K562 (cell line): ENCODE data around the gene EXOC7. TPM values are rescaled to one million over a fixed set of nuclear protein-coding genes. Genes with fewer than 3 reads are reported as not detected.

Experiments
- ATAC-seq: fragments of 200-7000 bp; cut with Tn5 transposase; 3 replicates; pipeline ENCODE4 v1.9.1; 2020; ENCODE audit warnings: moderate library complexity
- BruUV-seq: library from RNA; stranded (reverse); fragments of 400-500 nt; replicated peaks from 2 replicates; lab custom pipeline; 2021; lab: Mats Ljungman, UMichigan
- CTCF ChIA-PET: fragments of 300-600 bp; formaldehyde crosslinking; extraction: SDS; loops from one replicate; lab custom pipeline; 2021; ENCODE audit warnings: low intra/inter-chr PET ratio; lab: Yijun Ruan, JAX
- POLR2A ChIA-PET: fragments of 300-600, 350-650 bp; sonication (Branson Sonifier 250); formaldehyde crosslinking; extraction: SDS; loops from one replicate; lab custom pipeline; 2021; ENCODE audit warnings: antibody characterized with exemption, inconsistent platforms; lab: Yijun Ruan, JAX
- DNase-seq, 4 experiments: peaks; one replicate each; pipeline versions ENCODE4 v3.0.0 to v3.0.0-alpha.2; 2011 to 2018; ENCODE audit warnings: low spot score in 3 of 4, mixed read lengths in 3 of 4; ENCODE audit errors: extremely low read depth in 1 of 4
- FAIRE-seq: peaks from 2 replicates; lab custom pipeline; 2011; peaks lifted over from hg19 to GRCh38; lab: Jason Lieb, UNC
- H2AFZ ChIP-seq: 2 replicates; pipeline ENCODE4 v1.6.0; 2011; ENCODE audit warnings: low read depth, low read length, control low read depth, inconsistent platforms
- H3K27ac ChIP-seq: fragments of 200-600 bp; 3 replicates; pipeline ENCODE4 v1.8.0; 2011; ENCODE audit warnings: low read depth, mild to moderate bottlenecking, control low read depth, inconsistent platforms, low read length, moderate library complexity, mixed read lengths; ENCODE audit errors: extremely low read depth
- H3K27me3 ChIP-seq, 2 experiments: fragments of 300-600 bp in 1 of 2; 2 replicates in 1 of 2; 3 replicates in 1 of 2; pipeline versions ENCODE4 v1.6.0 to v1.8.0; 2011; ENCODE audit warnings: inconsistent platforms in 2 of 2, low read length in 2 of 2, mild to moderate bottlenecking in 1 of 2, mixed read lengths in 1 of 2, moderate library complexity in 1 of 2; ENCODE audit not compliant: control insufficient read depth in 2 of 2, insufficient read depth in 2 of 2
- H3K36me3 ChIP-seq: fragments of 300-600 bp; 3 replicates; pipeline ENCODE4 v1.8.0; 2011; ENCODE audit warnings: mild to moderate bottlenecking, low read length, inconsistent platforms; ENCODE audit not compliant: control insufficient read depth, insufficient read depth
- H3K4me1 ChIP-seq, 2 experiments: fragments of 200-600 bp in 1 of 2; replicated peaks in 1 of 2; 2 replicates in 1 of 2; 3 replicates in 1 of 2; pipeline versions ENCODE4 v1.5.1 to v1.8.0; 2011; ENCODE audit warnings: inconsistent platforms in 2 of 2, low read length in 2 of 2, mild to moderate bottlenecking in 1 of 2, mixed read lengths in 1 of 2, moderate library complexity in 1 of 2; ENCODE audit not compliant: control insufficient read depth in 2 of 2, insufficient read depth in 2 of 2
- H3K4me2 ChIP-seq: 2 replicates; pipeline ENCODE4 v1.6.1; 2011; ENCODE audit warnings: low read length, control low read depth, inconsistent platforms, mixed read lengths; ENCODE audit not compliant: insufficient read depth
- H3K4me3 ChIP-seq: fragments of 200-600 bp; sonication (generic), shearing (Covaris generic); 2 replicates; pipeline ENCODE4 v1.5.1; 2016; ENCODE audit warnings: control low read depth, inconsistent platforms
- H3K79me2 ChIP-seq: fragments of 200-600 bp; 3 replicates; pipeline ENCODE4 v1.8.0; 2011; ENCODE audit warnings: low read length, inconsistent platforms; ENCODE audit not compliant: control insufficient read depth, insufficient read depth
- H3K9ac ChIP-seq, 2 experiments: 2 replicates each; pipeline versions ENCODE4 v1.6.0 to v1.6.1; 2011; ENCODE audit warnings: low read depth in 2 of 2, low read length in 2 of 2, control low read depth in 1 of 2, inconsistent platforms in 1 of 2, mild to moderate bottlenecking in 1 of 2, mixed read lengths in 1 of 2; ENCODE audit not compliant: insufficient read depth in 1 of 2
- H3K9me1 ChIP-seq: one replicate; pipeline ENCODE4 v1.6.0; 2011; ENCODE audit warnings: inconsistent platforms, mild to moderate bottlenecking, low read length, moderate library complexity; ENCODE audit not compliant: control insufficient read depth, insufficient read depth
- H3K9me3 ChIP-seq: replicated peaks from 2 replicates; pipeline ENCODE4 v1.5.1; 2011; ENCODE audit warnings: low read depth, low read length, inconsistent platforms; ENCODE audit not compliant: control insufficient read depth, insufficient read depth
- H4K20me1 ChIP-seq: replicated peaks from 2 replicates; pipeline ENCODE4 v1.6.1; 2011; ENCODE audit warnings: low read length, inconsistent platforms, mixed read lengths; ENCODE audit not compliant: control insufficient read depth, insufficient read depth
- FOXJ2 ChIP-seq: fragments of 200-800 bp; sonication (Bioruptor generic); IDR thresholded peaks from 2 replicates; pipeline ENCODE4 v1.6.1; 2016; ENCODE audit warnings: missing genetic modification characterization, missing compliant biosample characterization
- KDM1A ChIP-seq, 2 experiments: fragments of 450-650 bp; IDR thresholded peaks; 2 replicates each; pipeline ENCODE4 v1.6.1; 2016; ENCODE audit warnings: mild to moderate bottlenecking in 2 of 2
- MYBL2 ChIP-seq, 2 experiments: fragments of 450-650 bp in 1 of 2; sonication (generic) in 1 of 2; formaldehyde crosslinking in 1 of 2; IDR thresholded peaks; 2 replicates each; pipeline versions ENCODE4 v1.6.1 to v1.8.1; 2017 to 2022; ENCODE audit warnings: borderline replicate concordance in 1 of 2, inconsistent platforms in 1 of 2, low read depth in 1 of 2, mild to moderate bottlenecking in 1 of 2, missing genetic modification reagents in 1 of 2, moderate library complexity in 1 of 2
- PHB ChIP-seq: fragments of 250-450 bp; sonication (Bioruptor Pico); IDR thresholded peaks from 2 replicates; pipeline ENCODE4 v1.5.0; 2021
- POLR2H ChIP-seq: IDR thresholded peaks from 2 replicates; pipeline ENCODE4 v1.6.1; 2016; ENCODE audit warnings: missing genetic modification characterization, low read depth, mild to moderate bottlenecking, control low read depth, missing compliant biosample characterization, moderate library complexity
- TEAD1 ChIP-seq, 2 experiments: fragments of 450-650 bp in 1 of 2; sonication (generic) in 1 of 2; formaldehyde crosslinking; IDR thresholded peaks; 2 replicates each; pipeline versions ENCODE4 v1.4.0 to v1.8.0; 2020 to 2022; ENCODE audit warnings: mild to moderate bottlenecking in 2 of 2, missing genetic modification reagents in 1 of 2
- TFAM ChIP-seq: fragments of 250-450 bp; sonication (Bioruptor Pico); conservative IDR thresholded peaks from 2 replicates; pipeline ENCODE4 v1.5.0; 2021; ENCODE audit warnings: mild to moderate bottlenecking, moderate library complexity
- XRCC5 ChIP-seq: fragments of 200-400 bp; formaldehyde crosslinking; IDR thresholded peaks from 2 replicates; pipeline ENCODE4 v1.6.1; 2017; ENCODE audit warnings: low read depth, mild to moderate bottlenecking, low read length
- ZNF146 ChIP-seq: IDR thresholded peaks from one replicate; pipeline ENCODE4 v1.6.1; 2018; ENCODE audit warnings: missing compliant biosample characterization; ENCODE audit not compliant: unreplicated experiment
- ZNF586 ChIP-seq: fragments of 450-650 bp; formaldehyde crosslinking; conservative IDR thresholded peaks from 2 replicates; pipeline ENCODE4 v1.4.0; 2020; ENCODE audit warnings: mild to moderate bottlenecking, moderate library complexity
- ZNF668 ChIP-seq: fragments of 250-450 bp; sonication (Bioruptor Pico); IDR thresholded peaks from 2 replicates; pipeline ENCODE4 v1.8.0; 2022; ENCODE audit warnings: mild to moderate bottlenecking, inconsistent platforms
- WGBS: fragments of 100-300 bp; shearing (Covaris generic); methylation state at CpG from one replicate; pipeline ENCODE4 v1.1.6; 2016; ENCODE audit warnings: low coverage, mixed read lengths; ENCODE audit not compliant: insufficient coverage; ENCODE audit errors: missing lambda C conversion rate; 5-methylcytosine and 5-hydroxymethylcytosine counted together
- in situ Hi-C: fragments of 300-500 bp; cut with MboI; formaldehyde crosslinking; loops from 4 replicates; pipeline ENCODE4 v1.15.0; 2018; ENCODE audit warnings: inconsistent platforms, mixed read lengths
- intact Hi-C: fragments of 100-400 bp; cut with micrococcal nuclease; formaldehyde crosslinking; loops from 2 replicates; pipeline ENCODE4 v1.14.2; 2022
- polyA plus RNA-seq, 8 experiments: library from polyadenylated mRNA; depleted of rRNA in 4 of 8; stranded (reverse) in 5 of 8; unstranded in 3 of 8; fragments of >200 nt; fragmentation: Nextera tagmentation in 2 of 8; fragmentation: Illumina TruSeq in 1 of 8; extraction: Ambion mirVana in 2 of 8; extraction: Trizol in 1 of 8; gene quantifications; 2 replicates each; pipeline versions ENCODE4 v1.2.1 to v1.2.3, GENCODE V29; 2011 to 2014; ENCODE audit warnings: inconsistent platforms in 1 of 8, missing spikeins in 1 of 8
- total RNA-seq, 7 experiments: library from RNA; depleted of rRNA in 6 of 7; stranded (reverse); fragments of >200 nt in 6 of 7; fragmentation: Illumina TruSeq in 2 of 7; extraction: Trizol in 2 of 7; gene quantifications; 2 replicates each; pipeline versions ENCODE4 v1.2.1 to v1.2.3, GENCODE V29; 2011 to 2021; ENCODE audit warnings: low replicate concordance in 1 of 7
- TF ChIP-seq, protein P1 (sequence below), 3 experiments: IDR thresholded peaks in 2 of 3; conservative IDR thresholded peaks in 1 of 3; 2 replicates each; pipeline ENCODE4 v1.5.1; 2011 to 2012; ENCODE audit warnings: low read length in 3 of 3, mild to moderate bottlenecking in 3 of 3, control low read depth in 2 of 3, improper control_type of control experiment in 1 of 3, inconsistent platforms in 1 of 3, low read depth in 1 of 3, mixed read lengths in 1 of 3, moderate library complexity in 1 of 3; ENCODE audit not compliant: insufficient read depth in 2 of 3
- TF ChIP-seq, protein P2 (sequence below), 2 experiments: fragments of 450-650 bp; conservative IDR thresholded peaks; 2 replicates each; pipeline ENCODE4 v1.6.1; 2017; ENCODE audit warnings: mild to moderate bottlenecking in 2 of 2, moderate library complexity in 2 of 2
- TF ChIP-seq, protein P3 (sequence below): IDR thresholded peaks from 3 replicates; pipeline ENCODE4 v1.6.1; 2011; ENCODE audit warnings: borderline replicate concordance, mild to moderate bottlenecking; ENCODE audit not compliant: insufficient read length, insufficient read depth

EXOC7 gene
- total and polyA plus RNA-seq, 9 of the 15 experiments (the other 6 are each of a cell fraction or from before 2014, with no cell fraction given) = 18.6 to 57.0 (median 35.0) TPM

DNA sequence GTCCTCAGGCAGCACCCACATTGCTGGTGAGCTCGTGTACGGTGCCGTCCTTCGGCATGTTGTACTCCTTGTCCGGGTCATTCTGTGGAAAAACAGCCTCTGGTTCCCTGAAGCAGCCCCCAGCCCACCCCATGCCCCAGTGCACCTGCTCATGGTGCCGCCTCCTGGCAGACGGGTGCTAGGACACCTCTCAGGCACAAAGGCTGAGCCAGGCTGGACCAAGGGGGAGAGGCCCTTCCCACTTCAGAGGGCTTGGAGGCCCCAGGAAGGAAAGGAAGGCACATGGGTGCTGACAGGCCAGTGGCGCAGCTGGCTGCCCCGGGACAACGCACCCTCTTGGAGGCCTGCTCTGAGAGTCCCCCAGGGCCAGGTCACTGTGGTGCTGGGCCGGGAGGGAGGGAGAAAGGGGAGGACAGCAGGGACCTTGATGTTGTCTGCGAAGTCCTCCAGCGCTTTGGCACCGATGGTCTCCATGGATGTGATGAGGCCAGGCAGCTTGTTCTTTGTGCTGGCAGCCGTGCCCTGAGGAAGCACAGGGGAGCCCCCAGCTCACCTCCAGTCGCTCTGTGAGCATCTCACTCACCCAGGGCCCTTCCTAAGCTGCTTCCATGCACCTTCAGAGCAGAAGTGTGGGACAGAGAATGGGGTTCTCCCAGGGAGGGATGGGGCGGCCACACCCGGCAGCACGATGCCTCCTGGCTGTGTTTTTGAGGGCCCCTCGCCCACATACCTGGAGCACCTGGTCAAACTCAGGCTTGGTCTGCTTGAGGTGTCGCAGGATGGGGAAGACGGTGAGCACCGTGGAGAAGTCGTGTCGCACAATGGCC, 15.3 kb downstream of the EXOC7 start (continued):
- TF ChIP-seq KDM1A (IDR thresholded peaks at IDR 0.05) (no peak), XRCC5 (no peak), TEAD1 (CRISPR knock-in tag; IDR thresholded peaks at IDR 0.05) (no peak)
- TF ChIP-seq, protein P1, sequence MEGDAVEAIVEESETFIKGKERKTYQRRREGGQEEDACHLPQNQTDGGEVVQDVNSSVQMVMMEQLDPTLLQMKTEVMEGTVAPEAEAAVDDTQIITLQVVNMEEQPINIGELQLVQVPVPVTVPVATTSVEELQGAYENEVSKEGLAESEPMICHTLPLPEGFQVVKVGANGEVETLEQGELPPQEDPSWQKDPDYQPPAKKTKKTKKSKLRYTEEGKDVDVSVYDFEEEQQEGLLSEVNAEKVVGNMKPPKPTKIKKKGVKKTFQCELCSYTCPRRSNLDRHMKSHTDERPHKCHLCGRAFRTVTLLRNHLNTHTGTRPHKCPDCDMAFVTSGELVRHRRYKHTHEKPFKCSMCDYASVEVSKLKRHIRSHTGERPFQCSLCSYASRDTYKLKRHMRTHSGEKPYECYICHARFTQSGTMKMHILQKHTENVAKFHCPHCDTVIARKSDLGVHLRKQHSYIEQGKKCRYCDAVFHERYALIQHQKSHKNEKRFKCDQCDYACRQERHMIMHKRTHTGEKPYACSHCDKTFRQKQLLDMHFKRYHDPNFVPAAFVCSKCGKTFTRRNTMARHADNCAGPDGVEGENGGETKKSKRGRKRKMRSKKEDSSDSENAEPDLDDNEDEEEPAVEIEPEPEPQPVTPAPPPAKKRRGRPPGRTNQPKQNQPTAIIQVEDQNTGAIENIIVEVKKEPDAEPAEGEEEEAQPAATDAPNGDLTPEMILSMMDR (IDR thresholded peaks at IDR 0.05 in 2 of 3, conservative IDR thresholded peaks at IDR 0.05 in 1 of 3; ENCODE audit: insufficient read depth in 2 of 3, low read depth in 1 of 3, low read length in 3 of 3) = 0 out of 6 replicates have a peak, but pooled peaks of 1 of the 3 experiments have one; percentile 7

DNA sequence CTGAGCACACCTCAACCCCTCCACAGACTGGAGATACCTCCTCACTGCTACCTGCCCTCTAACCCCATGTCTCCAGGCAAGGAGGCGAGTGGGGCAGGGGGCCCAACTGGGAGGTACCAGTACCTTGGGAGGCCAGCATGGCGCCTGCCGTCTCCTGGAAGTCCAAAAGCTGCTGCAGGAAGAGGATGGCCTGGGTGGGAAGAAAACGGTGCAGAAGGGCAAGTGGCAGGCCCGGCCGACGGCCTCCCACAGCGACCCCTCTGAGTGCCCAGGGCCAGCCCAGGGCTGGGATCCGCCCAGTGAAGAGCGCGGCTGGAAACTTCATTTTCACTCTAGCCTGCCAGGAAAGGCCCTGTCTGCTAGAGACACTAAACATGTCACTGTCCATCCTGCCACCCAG, 16.1 kb downstream of the EXOC7 start:
- in situ Hi-C loops = no loop called here
- no peaks in the 10 kb centered on the region for H3K9me3 ChIP-seq
- H3K9me1 ChIP-seq = no peaks in the 10 kb centered on the region
- H3K9ac ChIP-seq = peak overlapping the region in 1 of 2 experiments; percentile 50; a peak in 1 of 4 replicates
- peaks cover 79% of the 10 kb centered on the region; the same call in 2 of the 3 replicates for H3K36me3 ChIP-seq
- 0 out of 2 replicates have a peak, but pooled peaks cover 5% of the 10 kb centered on the region for H4K20me1 ChIP-seq
- no peak overlapping the region for H3K4me3 ChIP-seq
- H3K27ac ChIP-seq = no peak overlapping the region
- POLR2A ChIA-PET = interaction anchor here (0.7 kb wide), 1 partner anchor 44 kb away, joined by 3 read pairs; no protein-coding TSS in a partner anchor
- FAIRE-seq (no peak), DNase-seq (no peak), ATAC-seq (no peak)
- H3K4me2 ChIP-seq = no peak overlapping the region
- no peak overlapping the region for H2AFZ ChIP-seq
- H3K27me3 ChIP-seq = no peaks in the 10 kb centered on the region
- no TSS peak for BruUV-seq
- WGBS = 92% methylated on average over 10 of the region's 11 CpGs
- CTCF ChIA-PET = no interaction called here
- H3K79me2 ChIP-seq = no peaks in the 10 kb centered on the region
- H3K4me1 ChIP-seq = peaks cover 0 to 16% of the 10 kb centered on the region in 2 experiments; a peak in 1 of 5 replicates
- intact Hi-C loops = no loop called here
- TF ChIP-seq, protein P2, sequence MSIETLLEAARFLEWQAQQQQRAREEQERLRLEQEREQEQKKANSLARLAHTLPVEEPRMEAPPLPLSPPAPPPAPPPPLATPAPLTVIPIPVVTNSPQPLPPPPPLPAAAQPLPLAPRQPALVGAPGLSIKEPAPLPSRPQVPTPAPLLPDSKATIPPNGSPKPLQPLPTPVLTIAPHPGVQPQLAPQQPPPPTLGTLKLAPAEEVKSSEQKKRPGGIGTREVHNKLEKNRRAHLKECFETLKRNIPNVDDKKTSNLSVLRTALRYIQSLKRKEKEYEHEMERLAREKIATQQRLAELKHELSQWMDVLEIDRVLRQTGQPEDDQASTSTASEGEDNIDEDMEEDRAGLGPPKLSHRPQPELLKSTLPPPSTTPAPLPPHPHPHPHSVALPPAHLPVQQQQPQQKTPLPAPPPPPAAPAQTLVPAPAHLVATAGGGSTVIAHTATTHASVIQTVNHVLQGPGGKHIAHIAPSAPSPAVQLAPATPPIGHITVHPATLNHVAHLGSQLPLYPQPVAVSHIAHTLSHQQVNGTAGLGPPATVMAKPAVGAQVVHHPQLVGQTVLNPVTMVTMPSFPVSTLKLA (conservative IDR thresholded peaks at IDR 0.05) = no peak
- TF ChIP-seq TFAM (CRISPR knock-in tag) (no peak), FOXJ2 (tag) (no peak), ZNF668 (no peak), POLR2H (no peak), ZNF586 (no peak), ZNF146 (no peak), MYBL2 (IDR thresholded peaks at IDR 0.05; ENCODE audit: low read depth) (no peak), MYBL2 (CRISPR knock-in tag; IDR thresholded peaks at IDR 0.05; ENCODE audit: borderline replicate concordance) (no peak), PHB (CRISPR knock-in tag) (no peak)
- TF ChIP-seq, protein P3, sequence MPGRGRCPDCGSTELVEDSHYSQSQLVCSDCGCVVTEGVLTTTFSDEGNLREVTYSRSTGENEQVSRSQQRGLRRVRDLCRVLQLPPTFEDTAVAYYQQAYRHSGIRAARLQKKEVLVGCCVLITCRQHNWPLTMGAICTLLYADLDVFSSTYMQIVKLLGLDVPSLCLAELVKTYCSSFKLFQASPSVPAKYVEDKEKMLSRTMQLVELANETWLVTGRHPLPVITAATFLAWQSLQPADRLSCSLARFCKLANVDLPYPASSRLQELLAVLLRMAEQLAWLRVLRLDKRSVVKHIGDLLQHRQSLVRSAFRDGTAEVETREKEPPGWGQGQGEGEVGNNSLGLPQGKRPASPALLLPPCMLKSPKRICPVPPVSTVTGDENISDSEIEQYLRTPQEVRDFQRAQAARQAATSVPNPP = no peak
